GM12891 (cell line): ENCODE measurements around the gene GALNT9.

ENCODE experiments used
- PAX5 ChIP-seq: IDR thresholded peaks from 2 replicates; pipeline ENCODE4 v1.6.1; 2011; ENCODE audit warnings: low read length, moderate library complexity, mild to moderate bottlenecking; ENCODE audit not compliant: insufficient read depth, severe bottlenecking
- POLR2A ChIP-seq: IDR thresholded peaks from 2 replicates; pipeline ENCODE4 v1.6.1; 2011; ENCODE audit warnings: low read depth, low read length, control low read depth
- POLR2AphosphoS5 ChIP-seq: IDR thresholded peaks from 2 replicates; pipeline ENCODE4 v1.6.1; 2011; ENCODE audit warnings: low read depth, low read length, control low read depth
- POU2F2 ChIP-seq: IDR thresholded peaks from 2 replicates; pipeline ENCODE4 v1.6.1; 2011; ENCODE audit warnings: low read depth, mild to moderate bottlenecking, control low read depth, low read length, moderate library complexity
- SPI1 ChIP-seq: IDR thresholded peaks from 2 replicates; pipeline ENCODE4 v1.6.1; 2011; ENCODE audit warnings: low read depth, low read length, control low read depth
- TAF1 ChIP-seq: IDR thresholded peaks from 2 replicates; pipeline ENCODE4 v1.6.1; 2011; ENCODE audit warnings: low read depth, low read length, control low read depth

GRCh38 chr12:132263451-132264049 is 65.8 kb downstream of the GALNT9 start:
- TF ChIP-seq SPI1 (no peak), POLR2A (no peak), TAF1 (no peak), POLR2AphosphoS5 (no peak), PAX5 (no peak), POU2F2 (no peak)
